Uterus (tissue), 4 donors: ENCODE results near the gene SPATA31C1. TPM values are rescaled to one million over a fixed set of nuclear protein-coding genes. Genes with fewer than 3 reads are reported as not detected.

Experiments
- DNase-seq, 2 donors: peaks; one replicate each; pipeline ENCODE4 v3.0.0-alpha.2; 2019 to 2020
- H3K27ac ChIP-seq, 2 donors: fragments of 200-600 bp; sonication (generic); 1 replicate in 1 of 2; 2 replicates in 1 of 2; pipeline ENCODE4 v1.5.1; 2016 to 2018
- H3K27me3 ChIP-seq, 2 donors: fragments of 200-600 bp; sonication (generic); one replicate each; pipeline ENCODE4 v1.5.1; 2018 to 2019; ENCODE audit warnings: control low read depth in 1 of 2
- H3K36me3 ChIP-seq, 2 donors: fragments of 200-600 bp; sonication (generic); one replicate each; pipeline ENCODE4 v1.5.1; 2019; ENCODE audit warnings: control low read depth in 1 of 2
- H3K4me1 ChIP-seq, 2 donors: fragments of 200-600 bp; sonication (generic); one replicate each; pipeline ENCODE4 v1.5.1; 2018 to 2019; ENCODE audit warnings: control low read depth in 1 of 2
- H3K4me3 ChIP-seq, 2 donors: fragments of 200-600 bp; sonication (generic); 1 replicate in 1 of 2; 2 replicates in 1 of 2; pipeline ENCODE4 v1.5.1; 2018 to 2019; ENCODE audit warnings: mild to moderate bottlenecking in 1 of 2
- H3K9me3 ChIP-seq, 2 donors: fragments of 200-600 bp; sonication (generic); one replicate each; pipeline ENCODE4 v1.5.1; 2019; ENCODE audit warnings: control low read depth in 1 of 2
- POLR2A ChIP-seq, 2 donors: fragments of 450-650 bp; IDR thresholded peaks; one replicate each; pipeline ENCODE4 v1.6.1; 2016; ENCODE audit warnings: antibody characterized with exemption in 2 of 2, mild to moderate bottlenecking in 1 of 2, moderate library complexity in 1 of 2
- intact Hi-C: fragments of 100-400 bp; cut with DNase I; formaldehyde crosslinking; loops from one replicate; pipeline ENCODE4 v1.15.1; 2023; ENCODE audit warnings: low total_unique reads
- total RNA-seq, 4 donors: library from RNA; depleted of rRNA in 3 of 4; stranded (reverse); fragments of >200 nt in 3 of 4; gene quantifications; one replicate each; pipeline versions ENCODE4 v1.1.0 to v1.2.4, GENCODE V29; 2014 to 2023
- TF ChIP-seq, protein P1 (sequence below), 4 experiments: fragments of 200-600 bp in 2 of 4; fragments of 450-650 bp in 2 of 4; sonication (generic) in 2 of 4; IDR thresholded peaks; one replicate each; pipeline ENCODE4 v1.5.1; 2016 to 2019; ENCODE audit warnings: antibody characterized with exemption in 4 of 4, mild to moderate bottlenecking in 2 of 4, moderate library complexity in 1 of 4
- donor health status: DM: yes; HTN: yes; CAD: no.

Gene SPATA31C1
- total RNA-seq, 4 donors from 2014 or later, result 0.21 TPM; not detected in 3

DNA sequence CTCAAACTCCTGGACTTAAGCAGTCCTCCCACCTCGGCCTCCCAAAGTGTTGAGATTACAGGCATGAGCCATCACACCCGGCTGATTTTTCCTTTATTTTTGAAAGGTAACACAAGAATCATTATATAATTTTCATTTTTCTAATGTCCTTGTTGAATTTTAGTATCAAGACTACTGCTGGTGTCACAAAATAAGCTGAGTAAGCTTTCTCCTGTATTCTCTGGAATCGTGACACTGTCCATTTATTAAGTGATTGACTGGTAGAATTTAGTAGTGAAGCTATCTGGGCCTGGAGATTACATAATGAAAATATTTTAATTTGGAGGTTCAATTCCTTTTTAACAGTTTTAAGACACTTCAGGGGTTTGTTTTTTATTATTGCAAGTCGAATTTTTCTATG is 47.1 kb downstream of the SPATA31C1 start:
- no peaks in the 10 kb centered on the region for H3K27me3 ChIP-seq
- intact Hi-C loops, result no loop called here
- DNase-seq, result no peak
- H3K9me3 ChIP-seq, result no peaks in the 10 kb centered on the region
- TF ChIP-seq, protein P1, sequence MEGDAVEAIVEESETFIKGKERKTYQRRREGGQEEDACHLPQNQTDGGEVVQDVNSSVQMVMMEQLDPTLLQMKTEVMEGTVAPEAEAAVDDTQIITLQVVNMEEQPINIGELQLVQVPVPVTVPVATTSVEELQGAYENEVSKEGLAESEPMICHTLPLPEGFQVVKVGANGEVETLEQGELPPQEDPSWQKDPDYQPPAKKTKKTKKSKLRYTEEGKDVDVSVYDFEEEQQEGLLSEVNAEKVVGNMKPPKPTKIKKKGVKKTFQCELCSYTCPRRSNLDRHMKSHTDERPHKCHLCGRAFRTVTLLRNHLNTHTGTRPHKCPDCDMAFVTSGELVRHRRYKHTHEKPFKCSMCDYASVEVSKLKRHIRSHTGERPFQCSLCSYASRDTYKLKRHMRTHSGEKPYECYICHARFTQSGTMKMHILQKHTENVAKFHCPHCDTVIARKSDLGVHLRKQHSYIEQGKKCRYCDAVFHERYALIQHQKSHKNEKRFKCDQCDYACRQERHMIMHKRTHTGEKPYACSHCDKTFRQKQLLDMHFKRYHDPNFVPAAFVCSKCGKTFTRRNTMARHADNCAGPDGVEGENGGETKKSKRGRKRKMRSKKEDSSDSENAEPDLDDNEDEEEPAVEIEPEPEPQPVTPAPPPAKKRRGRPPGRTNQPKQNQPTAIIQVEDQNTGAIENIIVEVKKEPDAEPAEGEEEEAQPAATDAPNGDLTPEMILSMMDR (IDR thresholded peaks at IDR 0.05), result no peak
- no peak for TF ChIP-seq POLR2A (IDR thresholded peaks at IDR 0.05)
- no peak overlapping the region for H3K27ac ChIP-seq
- no peaks in the 10 kb centered on the region for H3K4me1 ChIP-seq
- H3K36me3 ChIP-seq, result no peaks in the 10 kb centered on the region
- no peak overlapping the region for H3K4me3 ChIP-seq

DNA sequence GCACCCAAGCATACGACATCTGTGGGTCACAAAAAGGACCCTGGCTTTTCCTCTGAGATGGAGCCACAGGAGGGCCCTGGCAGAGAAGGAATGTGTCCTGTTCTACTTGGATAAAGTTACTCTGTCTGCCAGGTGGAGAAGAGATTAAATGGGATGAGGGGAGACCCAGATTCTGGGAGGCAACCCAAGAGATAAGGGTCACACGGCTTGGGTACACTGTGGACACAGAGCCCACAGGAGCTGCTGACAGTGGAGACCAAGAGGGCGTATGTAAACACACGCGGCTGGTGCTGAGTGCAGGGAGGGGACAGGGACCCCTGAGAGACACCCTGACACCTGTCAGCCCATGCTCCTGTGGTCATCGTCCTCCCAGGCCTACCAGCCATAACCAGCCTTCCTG is 50.4 kb downstream of the SPATA31C1 start:
- intact Hi-C loops, result no loop called here
- no peak for DNase-seq
- H3K27me3 ChIP-seq, result no peaks in the 10 kb centered on the region
- no peaks in the 10 kb centered on the region for H3K9me3 ChIP-seq
- no peaks in the 10 kb centered on the region for H3K36me3 ChIP-seq
- TF ChIP-seq POLR2A (IDR thresholded peaks at IDR 0.05), result no peak
- TF ChIP-seq, protein P1 (IDR thresholded peaks at IDR 0.05), result no peak
- H3K4me1 ChIP-seq, result no peaks in the 10 kb centered on the region
- no peak overlapping the region for H3K27ac ChIP-seq
- H3K4me3 ChIP-seq, result no peak overlapping the region

DNA sequence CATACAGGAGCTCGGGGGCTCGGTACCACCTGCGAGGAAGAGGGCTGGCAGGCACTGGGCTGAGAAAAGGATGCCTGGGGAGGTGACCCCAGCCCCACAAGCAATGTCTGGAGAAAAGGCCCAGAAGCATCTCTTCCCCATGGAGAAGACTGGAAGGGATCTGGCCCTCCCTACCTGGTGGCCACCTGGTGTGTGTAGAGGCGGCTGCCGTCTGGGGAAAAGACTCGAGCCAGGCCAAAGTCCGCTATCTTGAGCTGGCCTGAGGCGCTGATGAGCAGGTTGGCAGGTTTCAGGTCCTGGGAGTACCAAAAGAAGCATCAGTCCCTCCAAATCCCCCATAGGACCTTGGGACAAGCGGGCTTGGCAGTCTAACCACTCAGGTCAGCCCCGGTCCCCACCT is 52.8 kb downstream of the SPATA31C1 start:
- no peak for DNase-seq
- Histone ChIP-seq H3K27ac (no peak overlapping the region), H3K9me3 (no peaks in the 10 kb centered on the region), H3K4me3 (no peak overlapping the region), H3K36me3 (no peaks in the 10 kb centered on the region), H3K4me1 (no peaks in the 10 kb centered on the region), H3K27me3 (no peaks in the 10 kb centered on the region)
- intact Hi-C loops, result no loop called here
- TF ChIP-seq, protein P1 (IDR thresholded peaks at IDR 0.05), result no peak
- TF ChIP-seq POLR2A (IDR thresholded peaks at IDR 0.05), result no peak

DNA sequence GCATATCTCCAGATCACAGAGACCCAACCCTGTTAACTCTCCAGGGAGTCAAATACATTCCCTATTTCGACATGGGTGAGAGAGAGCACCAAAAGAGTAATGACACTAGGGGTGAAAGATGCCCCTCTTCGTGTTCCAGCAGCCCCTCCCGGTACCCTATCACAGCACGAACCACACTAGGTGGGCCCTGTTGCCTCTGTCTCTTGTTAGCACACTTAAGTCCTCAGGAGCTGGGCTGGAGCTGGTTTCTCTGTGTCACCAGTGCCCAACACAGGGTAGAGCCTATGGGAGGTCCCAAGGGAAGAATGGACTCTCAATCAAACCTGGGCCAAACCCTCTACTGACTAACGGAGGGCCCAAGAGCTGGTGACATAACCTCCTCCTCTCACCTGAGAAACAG is 55.4 kb downstream of the SPATA31C1 start:
- H3K27me3 ChIP-seq, result no peaks in the 10 kb centered on the region
- no peaks in the 10 kb centered on the region for H3K36me3 ChIP-seq
- no peak for DNase-seq
- no peaks in the 10 kb centered on the region for H3K9me3 ChIP-seq
- no peak overlapping the region for H3K27ac ChIP-seq
- no peak overlapping the region for H3K4me3 ChIP-seq
- no peak for TF ChIP-seq POLR2A (IDR thresholded peaks at IDR 0.05)
- no peaks in the 10 kb centered on the region for H3K4me1 ChIP-seq
- intact Hi-C loops, result no loop called here

Other genes starting within 250 kb of the SPATA31C1 start
- 100 to 1,000 TPM in 3 of 4 donors, 10 to 100 TPM in 1; 84.3 to 183 (median 147) TPM for gene CTSL, start 191.8 kb upstream of the SPATA31C1 start, total RNA-seq
- not detected for gene SPATA31E1, start 35.1 kb upstream of the SPATA31C1 start, total RNA-seq
- gene CDK20, start 56.6 kb downstream of the SPATA31C1 start, total RNA-seq, result 10 to 100 TPM in 2 of 4 donors, 1 to 10 TPM in 1, under 1 TPM in 1; 0.59 to 10.9 (median 6.3) TPM
- gene SPATA31C2, start 220.5 kb downstream of the SPATA31C1 start, total RNA-seq, result under 1 TPM in 1 of 4 donors, not detected in 3; 0.14 TPM